Stimulated activated CD8-positive, alpha-beta memory T cell treated with anti-CD3 and anti-CD28 coated beads, Interleukin-15, amount 100 ng/mL, for 1 hour (primary cell): ENCODE results near the gene CAMSAP2.
"Not testable (repeated sequence)": the region's sequence is repeated elsewhere in the genome, so short reads cannot be mapped to it uniquely, and the experiment has no call there.

ENCODE experiments used
- DNase-seq: peaks from one replicate; pipeline ENCODE4 v3.0.0-alpha.2; 2020; ENCODE audit warnings: low read depth

The CAMSAP2 gene

GRCh38 chr1:200780545-200781369 is 42.1 kb downstream of the CAMSAP2 start:
- no peak for DNase-seq

DNA sequence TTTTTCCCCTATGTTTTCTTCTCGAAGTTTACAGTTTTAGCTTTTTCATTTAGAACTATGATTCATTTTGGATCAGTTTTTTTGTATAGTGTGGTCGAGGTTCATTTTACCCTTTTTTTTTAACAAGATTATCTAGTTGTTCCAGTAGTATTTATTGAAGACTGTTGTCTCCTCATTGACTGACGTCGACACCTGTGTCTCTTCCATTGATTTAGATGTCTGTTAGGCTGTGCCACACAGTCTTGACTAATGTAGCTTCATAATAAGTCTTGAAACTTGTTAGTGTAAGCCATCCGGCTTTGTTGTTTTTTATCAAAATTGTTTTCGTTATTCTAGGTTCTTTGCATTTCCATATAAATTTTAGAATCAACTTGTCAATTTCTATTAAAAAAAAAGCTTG is 45.2 kb downstream of the CAMSAP2 start:
- DNase-seq = no peak

DNA sequence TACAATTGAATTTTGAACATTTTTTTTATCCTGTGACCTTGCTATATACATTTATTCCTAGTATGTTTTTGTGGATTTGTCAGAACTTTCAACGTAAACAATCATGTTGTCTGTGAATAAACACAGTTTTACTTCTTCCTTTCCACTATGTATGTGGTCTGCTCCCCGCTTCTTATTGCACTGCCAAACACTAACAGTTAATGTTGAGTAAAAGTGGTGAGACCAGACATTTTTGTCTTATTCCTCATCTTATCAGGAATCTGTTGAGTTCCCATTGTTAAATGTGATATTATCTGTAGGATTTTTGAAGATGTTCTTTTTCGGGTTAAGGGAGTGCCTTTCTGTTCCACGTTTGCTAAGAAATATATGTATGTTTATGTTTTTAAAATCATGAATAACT is 45.9 kb downstream of the CAMSAP2 start:
- DNase-seq = no peak

DNA sequence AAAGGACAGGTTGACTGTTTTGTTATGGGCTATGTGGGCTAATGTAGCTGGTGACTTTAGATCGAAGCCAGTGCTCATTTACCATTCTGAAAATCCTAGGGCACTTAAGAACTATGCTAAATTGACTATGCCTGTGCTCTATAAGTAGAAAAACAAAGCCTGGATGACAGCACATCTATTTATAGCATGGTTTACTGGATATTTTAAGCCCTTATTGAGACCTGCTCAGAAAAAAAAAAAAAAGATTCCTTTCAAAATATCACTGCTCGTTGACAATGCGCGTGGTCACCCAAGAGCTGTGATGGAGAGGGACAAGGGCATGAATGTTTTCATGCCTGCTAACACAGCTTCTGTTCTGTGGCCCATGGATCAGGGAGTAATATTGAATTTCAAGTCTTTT is 48.1 kb downstream of the CAMSAP2 start:
- no peak for DNase-seq

DNA sequence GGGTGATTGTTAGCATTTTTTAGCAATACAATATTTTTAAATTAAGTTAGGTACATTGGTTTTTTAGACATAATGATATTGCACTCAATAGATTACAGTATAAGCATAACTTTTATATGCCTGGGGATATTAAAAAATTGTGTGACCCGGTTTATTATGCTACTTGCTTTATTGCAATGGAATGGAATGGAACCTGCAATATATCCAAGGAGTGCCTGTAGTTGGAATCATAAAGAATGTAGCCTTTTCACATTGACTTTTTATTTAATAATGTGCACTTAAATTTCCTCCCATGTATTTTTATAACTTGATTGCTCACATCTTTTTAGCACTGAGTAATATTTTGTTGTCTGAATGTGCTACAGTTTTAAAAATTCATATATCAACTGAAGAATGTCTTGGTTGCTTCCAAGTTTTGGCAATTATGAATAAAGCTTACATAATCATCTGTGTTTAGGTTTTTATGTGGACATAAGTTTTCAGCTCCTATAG is 49.2 kb downstream of the CAMSAP2 start:
- no peak for DNase-seq

DNA sequence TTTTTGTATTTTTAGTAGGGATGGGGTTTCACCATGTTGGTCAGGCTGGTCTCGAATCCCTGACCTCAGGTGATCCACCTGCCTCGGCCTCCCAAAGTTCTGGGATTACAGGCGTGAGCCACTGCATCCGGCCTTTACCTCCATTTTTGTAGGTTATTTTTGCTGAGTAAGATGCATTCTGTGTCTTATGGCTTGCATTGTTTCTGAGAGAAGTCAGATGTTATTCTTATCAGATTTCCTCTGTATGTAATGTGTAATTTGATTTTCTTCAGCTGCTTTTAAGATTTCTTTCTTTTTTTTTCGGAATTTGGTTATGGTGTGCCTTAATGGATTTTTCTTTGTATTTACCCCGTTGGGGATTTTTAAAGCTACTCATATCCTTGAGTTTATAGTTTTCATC is 52.3 kb downstream of the CAMSAP2 start:
- DNase-seq = not testable (repeated sequence)

DNA sequence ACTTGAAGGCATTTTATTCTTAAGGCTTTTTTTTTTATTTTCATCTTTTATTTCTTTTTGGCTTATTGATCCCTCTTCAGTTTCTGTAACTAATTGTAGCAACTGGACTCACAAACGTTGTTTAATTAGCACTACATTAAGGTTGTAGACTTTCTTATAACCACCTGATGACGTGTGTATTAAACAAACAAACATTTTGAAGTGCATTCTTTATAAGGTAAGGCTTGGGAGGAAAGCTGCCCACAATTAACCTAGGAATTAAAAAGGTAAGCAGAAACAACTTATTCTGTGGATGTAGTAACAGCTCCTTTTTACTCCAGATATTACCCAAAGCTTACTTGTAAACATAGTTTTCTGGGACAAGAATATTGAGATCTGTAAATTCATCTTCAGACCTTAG is 55.0 kb downstream of the CAMSAP2 start:
- DNase-seq = no peak

DNA sequence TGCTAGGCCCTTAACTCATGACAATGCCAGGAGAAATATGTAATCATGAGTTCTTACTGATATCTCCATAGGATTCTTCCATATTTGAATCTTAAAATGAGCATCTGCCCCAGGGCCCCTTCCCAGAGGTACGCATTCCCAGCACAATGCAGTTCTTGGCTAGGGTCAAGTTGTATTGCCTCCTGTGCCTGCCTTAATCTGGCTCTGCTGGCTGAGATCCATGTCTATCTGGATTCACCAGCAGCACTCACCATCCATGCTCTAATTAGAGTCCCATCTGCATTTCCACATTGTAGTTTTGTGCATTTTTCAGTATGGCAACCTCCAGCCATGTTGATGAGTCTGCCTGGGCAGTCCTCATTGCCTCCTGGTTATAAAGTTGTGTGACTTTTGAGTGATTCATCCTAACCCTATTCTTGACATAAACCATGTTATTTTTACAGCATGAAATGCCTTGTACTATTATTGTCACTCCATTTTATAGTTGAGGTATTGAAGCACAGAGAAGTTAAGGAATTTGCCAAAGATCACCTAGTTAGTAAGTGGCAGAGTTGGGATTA is 55.9 kb downstream of the CAMSAP2 start:
- no peak for DNase-seq

- no peak for DNase-seq
Observed at GRCh38 chr1:200795156-200795555, 56.5 kb downstream of the CAMSAP2 start.

DNA sequence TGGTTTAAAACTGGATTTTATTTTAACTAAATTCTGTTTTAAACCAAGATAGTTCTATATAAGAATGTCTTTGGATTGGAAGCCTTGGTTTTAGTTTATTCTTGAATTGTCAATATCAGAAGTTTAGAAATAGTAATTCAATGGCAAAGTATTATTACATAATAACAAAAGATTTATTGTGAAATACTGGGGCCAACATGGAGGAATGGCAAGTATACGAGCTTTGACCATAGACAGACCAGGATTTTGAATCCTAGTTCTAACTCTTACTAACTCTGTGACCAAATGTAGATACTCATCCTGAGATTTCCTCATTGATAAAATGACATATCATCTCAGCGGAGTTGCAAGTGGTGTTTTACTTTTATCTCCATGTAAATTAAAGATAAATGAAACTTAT is 63.3 kb downstream of the CAMSAP2 start:
- DNase-seq = no peak

GRCh38 chr1:200802865-200803512 is 64.3 kb downstream of the CAMSAP2 start:
- DNase-seq = peak; percentile 52

- DNase-seq = no peak
Observed at GRCh38 chr1:200805719-200806118, 67.0 kb downstream of the CAMSAP2 start.

- no peak for DNase-seq
Observed at GRCh38 chr1:200808846-200809245, 70.2 kb downstream of the CAMSAP2 start.

GRCh38 chr1:200811704-200812103 is 73.0 kb downstream of the CAMSAP2 start:
- DNase-seq = no peak

GRCh38 chr1:200816624-200817224 is 78.0 kb downstream of the CAMSAP2 start:
- DNase-seq = not testable (repeated sequence)

- DNase-seq = no peak
Observed at GRCh38 chr1:200818248-200818647, 79.6 kb downstream of the CAMSAP2 start.

- DNase-seq = no peak
Observed at GRCh38 chr1:200819726-200820125, 81.0 kb downstream of the CAMSAP2 start.

- DNase-seq = no peak
Observed at GRCh38 chr1:200831091-200831490, 92.4 kb downstream of the CAMSAP2 start.

DNA sequence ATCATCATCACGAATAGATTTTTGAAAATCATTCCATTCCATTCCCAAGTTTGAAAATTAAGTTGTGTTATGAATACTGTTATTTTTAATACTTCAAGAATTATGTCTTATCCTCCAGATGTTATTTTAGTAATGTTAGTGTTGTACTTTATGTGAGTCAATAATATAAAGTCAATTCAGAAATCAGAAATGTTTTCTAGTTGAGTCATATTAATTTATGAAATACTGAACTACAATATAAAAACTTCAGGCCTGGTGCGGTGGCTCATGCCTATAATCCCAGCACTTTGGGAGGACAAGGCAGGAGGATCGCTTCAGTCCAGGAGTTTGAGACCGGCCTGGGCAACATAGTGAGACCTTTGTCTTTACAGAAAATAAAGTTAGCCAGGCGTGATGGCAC is 95.7 kb downstream of the CAMSAP2 start:
- no peak for DNase-seq

GRCh38 chr1:200836213-200836612 is 97.5 kb downstream of the CAMSAP2 start:
- no peak for DNase-seq

GRCh38 chr1:200837931-200838571 is 99.4 kb downstream of the CAMSAP2 start:
- no peak for DNase-seq
